Measurements from ENCODE around the gene CDC73. TPM values are rescaled to one million over a fixed set of nuclear protein-coding genes. Genes with fewer than 3 reads are reported as not detected.
A peak's percentile ranks its signal among the peaks of the same experiment; 100 is the strongest.
"Not testable (repeated sequence)": the region's sequence is repeated elsewhere in the genome, so short reads cannot be mapped to it uniquely, and the experiment has no call there.

CDC73 gene
- total RNA-seq, 1 donor from 2014 or later = 15.3 TPM

DNA sequence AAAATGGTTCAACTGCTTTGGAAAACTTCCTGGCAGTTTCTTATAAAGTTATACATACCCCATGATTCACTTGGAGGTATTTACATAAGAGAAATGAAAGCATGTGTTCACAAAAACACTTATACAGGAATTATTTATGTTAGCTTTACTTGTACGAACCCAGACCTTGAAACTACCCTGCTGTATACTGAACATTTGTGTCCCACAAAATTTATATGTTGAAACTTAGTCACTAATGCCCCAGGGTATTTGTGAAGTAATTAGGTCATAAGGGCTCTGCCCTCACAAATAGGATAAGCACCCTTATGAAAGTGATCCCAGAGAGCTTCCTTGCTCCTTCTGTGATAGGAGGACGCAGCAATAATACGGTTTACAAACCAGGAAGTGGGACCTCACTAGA is 107.3 kb downstream of the CDC73 start:
- peak; percentile 79 for DNase-seq (ENCODE audit: low read depth)

DNA sequence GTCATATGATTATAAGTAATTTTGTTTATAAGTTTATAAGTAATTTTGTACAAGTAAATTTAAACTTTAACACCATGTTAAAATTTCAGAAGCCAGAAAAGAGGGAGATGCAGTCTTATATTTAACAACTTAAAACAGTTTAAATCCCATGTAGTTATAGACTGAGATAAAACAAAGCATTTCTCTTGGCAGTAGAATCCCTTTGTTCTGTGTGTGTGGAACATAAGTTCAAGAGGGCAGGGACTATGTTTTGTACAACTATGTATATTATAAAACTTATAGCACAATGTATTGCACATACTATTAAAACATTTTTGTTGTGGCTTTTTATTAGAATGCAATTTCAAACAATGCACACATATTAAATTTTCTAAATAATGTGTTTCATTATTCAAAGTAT is 109.3 kb downstream of the CDC73 start:
- H3K27me3 ChIP-seq (ENCODE audit: control insufficient read depth, insufficient read depth, low read length); DNase-seq (ENCODE audit: low read depth); FAIRE-seq; H3K4me3 ChIP-seq (ENCODE audit: low read depth, low read length); H3K36me3 ChIP-seq (ENCODE audit: control insufficient read depth, insufficient read depth, low read length): not testable (repeated sequence)

More for the DNA sequence above, 107.3 kb downstream of the CDC73 start:
- no peak for FAIRE-seq
- Histone ChIP-seq H3K36me3 (ENCODE audit: control insufficient read depth, insufficient read depth, low read length) (no peaks in the 10 kb centered on the region), H3K27me3 (ENCODE audit: control insufficient read depth, insufficient read depth, low read length) (no peaks in the 10 kb centered on the region), H3K4me3 (ENCODE audit: low read depth, low read length) (no peak overlapping the region)
- TF ChIP-seq, protein P1, sequence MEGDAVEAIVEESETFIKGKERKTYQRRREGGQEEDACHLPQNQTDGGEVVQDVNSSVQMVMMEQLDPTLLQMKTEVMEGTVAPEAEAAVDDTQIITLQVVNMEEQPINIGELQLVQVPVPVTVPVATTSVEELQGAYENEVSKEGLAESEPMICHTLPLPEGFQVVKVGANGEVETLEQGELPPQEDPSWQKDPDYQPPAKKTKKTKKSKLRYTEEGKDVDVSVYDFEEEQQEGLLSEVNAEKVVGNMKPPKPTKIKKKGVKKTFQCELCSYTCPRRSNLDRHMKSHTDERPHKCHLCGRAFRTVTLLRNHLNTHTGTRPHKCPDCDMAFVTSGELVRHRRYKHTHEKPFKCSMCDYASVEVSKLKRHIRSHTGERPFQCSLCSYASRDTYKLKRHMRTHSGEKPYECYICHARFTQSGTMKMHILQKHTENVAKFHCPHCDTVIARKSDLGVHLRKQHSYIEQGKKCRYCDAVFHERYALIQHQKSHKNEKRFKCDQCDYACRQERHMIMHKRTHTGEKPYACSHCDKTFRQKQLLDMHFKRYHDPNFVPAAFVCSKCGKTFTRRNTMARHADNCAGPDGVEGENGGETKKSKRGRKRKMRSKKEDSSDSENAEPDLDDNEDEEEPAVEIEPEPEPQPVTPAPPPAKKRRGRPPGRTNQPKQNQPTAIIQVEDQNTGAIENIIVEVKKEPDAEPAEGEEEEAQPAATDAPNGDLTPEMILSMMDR (IDR thresholded peaks at IDR 0.05; ENCODE audit: insufficient read depth, low read length, severe bottlenecking) = no peak

DNA sequence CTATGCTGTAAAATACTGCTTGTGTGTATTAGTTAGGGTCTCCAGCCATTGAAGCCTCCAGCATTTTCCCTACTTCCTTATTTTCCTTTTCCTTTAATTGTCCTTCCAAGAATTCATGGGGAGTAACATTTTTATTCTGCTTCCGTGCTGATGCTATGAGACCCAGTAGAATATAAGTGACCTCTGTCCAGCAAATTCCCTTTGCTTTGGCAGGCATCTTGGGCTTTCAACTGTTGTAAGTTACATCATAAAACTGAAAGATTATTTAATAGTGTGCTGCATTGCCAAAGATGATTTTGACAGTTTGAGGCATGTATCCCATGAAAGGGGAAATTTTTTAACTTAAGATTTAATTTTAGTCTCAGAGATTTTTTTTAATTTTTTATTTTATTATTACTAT is 112.7 kb downstream of the CDC73 start:
- Histone ChIP-seq H3K36me3 (ENCODE audit: control insufficient read depth, insufficient read depth, low read length) (peaks cover 4% of the 10 kb centered on the region), H3K27me3 (ENCODE audit: control insufficient read depth, insufficient read depth, low read length) (no peaks in the 10 kb centered on the region), H3K4me3 (ENCODE audit: low read depth, low read length) (no peak overlapping the region)
- FAIRE-seq (no peak), DNase-seq (ENCODE audit: low read depth) (no peak)
- TF ChIP-seq, protein P1 (IDR thresholded peaks at IDR 0.05; ENCODE audit: insufficient read depth, low read length, severe bottlenecking) = no peak

GRCh38 chr1:193237381-193237978 is 115.6 kb downstream of the CDC73 start:
- no peaks in the 10 kb centered on the region for H3K27me3 ChIP-seq (ENCODE audit: control insufficient read depth, insufficient read depth, low read length)
- FAIRE-seq = no peak
- H3K4me3 ChIP-seq (ENCODE audit: low read depth, low read length) = no peak overlapping the region
- DNase-seq (ENCODE audit: low read depth) = no peak
- TF ChIP-seq, protein P1 (IDR thresholded peaks at IDR 0.05; ENCODE audit: insufficient read depth, low read length, severe bottlenecking) = no peak
- H3K36me3 ChIP-seq (ENCODE audit: control insufficient read depth, insufficient read depth, low read length) = peaks cover 5% of the 10 kb centered on the region

- no peak for DNase-seq (ENCODE audit: low read depth)
- FAIRE-seq = no peak
- Histone ChIP-seq H3K4me3 (ENCODE audit: low read depth, low read length) (no peak overlapping the region), H3K36me3 (ENCODE audit: control insufficient read depth, insufficient read depth, low read length) (peaks cover 5% of the 10 kb centered on the region), H3K27me3 (ENCODE audit: control insufficient read depth, insufficient read depth, low read length) (no peaks in the 10 kb centered on the region)
- TF ChIP-seq, protein P1 (IDR thresholded peaks at IDR 0.05; ENCODE audit: insufficient read depth, low read length, severe bottlenecking) = no peak
These were observed 118.8 kb downstream of the CDC73 start for GRCh38 chr1:193240609-193241008.

DNA sequence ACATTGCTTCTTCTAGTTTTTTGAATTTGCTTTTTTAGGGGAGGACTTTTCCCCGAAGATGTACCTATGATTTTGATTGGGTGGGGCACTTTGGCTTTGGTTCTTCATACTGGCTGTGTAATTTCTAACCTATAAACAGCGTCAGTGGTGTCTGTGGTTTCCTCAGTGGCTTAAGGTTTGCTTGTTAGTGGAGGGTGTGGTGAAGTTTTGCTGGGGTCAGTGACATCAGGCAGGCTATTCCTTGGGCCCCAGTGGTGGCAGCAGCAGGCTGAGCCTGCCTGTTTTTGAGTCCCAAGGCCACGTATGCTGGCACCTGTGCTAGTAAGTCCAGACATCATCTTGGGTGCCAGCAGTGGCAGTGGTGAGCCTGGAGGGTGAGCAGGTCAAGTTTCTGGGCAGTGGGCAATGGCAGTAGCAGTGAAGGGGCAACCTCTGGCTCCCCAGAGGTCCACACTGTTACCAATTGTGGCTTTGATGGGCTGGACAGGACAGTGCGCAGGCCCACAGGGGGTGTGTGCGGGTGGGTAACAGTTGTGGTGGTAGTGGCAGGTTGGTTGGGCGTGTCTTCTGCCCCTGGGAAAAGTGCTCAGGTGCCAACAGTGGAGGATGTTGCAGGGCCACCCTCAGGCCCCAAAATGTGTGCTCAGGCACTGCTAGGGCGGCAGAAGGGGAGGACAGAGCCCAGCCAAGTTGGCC is 119.4 kb downstream of the CDC73 start:
- FAIRE-seq = no peak
- Histone ChIP-seq H3K27me3 (ENCODE audit: control insufficient read depth, insufficient read depth, low read length) (no peaks in the 10 kb centered on the region), H3K4me3 (ENCODE audit: low read depth, low read length) (no peak overlapping the region), H3K36me3 (ENCODE audit: control insufficient read depth, insufficient read depth, low read length) (peaks cover 3% of the 10 kb centered on the region)
- TF ChIP-seq, protein P1 (IDR thresholded peaks at IDR 0.05; ENCODE audit: insufficient read depth, low read length, severe bottlenecking) = no peak
- no peak for DNase-seq (ENCODE audit: low read depth)
